Measurements from ENCODE around the gene VSTM2L. TPM values are rescaled to one million over a fixed set of nuclear protein-coding genes. Genes with fewer than 3 reads are reported as not detected.

VSTM2L gene
- total RNA-seq, 1 donor from 2014 or later, result 15.9 TPM

GRCh38 chr20:37983286-37983685 lies 80.4 kb downstream of the VSTM2L start:
- Mint-ChIP-seq H3K27ac (ENCODE audit: unreplicated experiment) (no peak overlapping the region), H3K4me3 (ENCODE audit: unreplicated experiment) (no peak overlapping the region), H3K36me3 (ENCODE audit: unreplicated experiment) (no peaks in the 10 kb centered on the region), H3K4me1 (ENCODE audit: low read depth, unreplicated experiment) (peaks cover 40% of the 10 kb centered on the region), H3K27me3 (ENCODE audit: unreplicated experiment) (peaks cover 2% of the 10 kb centered on the region), H3K9me3 (ENCODE audit: unreplicated experiment) (peaks cover 6% of the 10 kb centered on the region)
- DNase-seq, result no peak
- TF ChIP-seq, protein P1, sequence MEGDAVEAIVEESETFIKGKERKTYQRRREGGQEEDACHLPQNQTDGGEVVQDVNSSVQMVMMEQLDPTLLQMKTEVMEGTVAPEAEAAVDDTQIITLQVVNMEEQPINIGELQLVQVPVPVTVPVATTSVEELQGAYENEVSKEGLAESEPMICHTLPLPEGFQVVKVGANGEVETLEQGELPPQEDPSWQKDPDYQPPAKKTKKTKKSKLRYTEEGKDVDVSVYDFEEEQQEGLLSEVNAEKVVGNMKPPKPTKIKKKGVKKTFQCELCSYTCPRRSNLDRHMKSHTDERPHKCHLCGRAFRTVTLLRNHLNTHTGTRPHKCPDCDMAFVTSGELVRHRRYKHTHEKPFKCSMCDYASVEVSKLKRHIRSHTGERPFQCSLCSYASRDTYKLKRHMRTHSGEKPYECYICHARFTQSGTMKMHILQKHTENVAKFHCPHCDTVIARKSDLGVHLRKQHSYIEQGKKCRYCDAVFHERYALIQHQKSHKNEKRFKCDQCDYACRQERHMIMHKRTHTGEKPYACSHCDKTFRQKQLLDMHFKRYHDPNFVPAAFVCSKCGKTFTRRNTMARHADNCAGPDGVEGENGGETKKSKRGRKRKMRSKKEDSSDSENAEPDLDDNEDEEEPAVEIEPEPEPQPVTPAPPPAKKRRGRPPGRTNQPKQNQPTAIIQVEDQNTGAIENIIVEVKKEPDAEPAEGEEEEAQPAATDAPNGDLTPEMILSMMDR (IDR thresholded peaks at IDR 0.05; ENCODE audit: partially characterized antibody, unreplicated experiment), result no peak

DNA sequence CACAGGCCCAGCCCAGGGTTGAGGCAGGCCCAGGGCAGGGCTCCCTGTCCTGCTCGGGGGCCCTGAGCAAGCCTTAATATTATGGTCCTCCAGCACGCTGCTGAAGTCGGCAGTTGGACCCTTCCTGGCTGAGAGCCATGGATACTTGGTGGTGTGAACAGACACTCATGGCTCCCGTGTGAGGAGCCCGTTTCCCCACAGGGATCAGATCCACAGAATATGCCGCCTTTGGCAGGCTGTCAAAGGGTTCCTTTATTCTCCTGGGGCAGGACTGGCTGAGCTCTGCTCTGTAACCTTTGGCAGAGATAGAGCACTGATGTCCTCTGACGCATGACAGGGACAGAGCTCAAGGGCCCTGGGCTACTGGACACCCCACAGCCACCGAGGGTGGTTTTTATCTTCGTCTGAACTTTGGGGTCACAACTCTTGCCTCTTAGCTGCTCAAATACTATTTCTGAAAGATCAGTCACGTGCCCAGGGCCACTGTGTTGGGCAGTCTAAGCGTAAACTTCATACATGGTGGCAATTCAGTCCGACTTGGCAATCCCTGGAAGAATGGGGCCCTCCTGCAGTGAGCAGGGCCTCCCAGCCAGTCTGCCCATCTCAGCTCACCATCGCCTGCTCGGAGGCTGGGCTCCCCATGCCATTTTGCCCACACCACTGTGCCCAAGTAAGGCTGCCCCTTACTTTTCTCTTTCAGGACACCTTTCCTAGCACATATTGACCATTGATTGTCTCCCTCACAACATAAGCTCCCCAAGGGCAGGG lies 81.3 kb downstream of the VSTM2L start:
- peaks cover 49% of the 10 kb centered on the region for H3K4me1 Mint-ChIP-seq (ENCODE audit: low read depth, unreplicated experiment)
- TF ChIP-seq, protein P1 (IDR thresholded peaks at IDR 0.05; ENCODE audit: partially characterized antibody, unreplicated experiment), result no peak
- H3K27ac Mint-ChIP-seq (ENCODE audit: unreplicated experiment), result no peak overlapping the region
- H3K27me3 Mint-ChIP-seq (ENCODE audit: unreplicated experiment), result peaks cover 2% of the 10 kb centered on the region
- DNase-seq, result no peak
- no peaks in the 10 kb centered on the region for H3K36me3 Mint-ChIP-seq (ENCODE audit: unreplicated experiment)
- no peak overlapping the region for H3K4me3 Mint-ChIP-seq (ENCODE audit: unreplicated experiment)
- peaks cover 6% of the 10 kb centered on the region for H3K9me3 Mint-ChIP-seq (ENCODE audit: unreplicated experiment)

GRCh38 chr20:37986044-37986858 lies 83.3 kb downstream of the VSTM2L start:
- no peak for DNase-seq
- Mint-ChIP-seq H3K36me3 (ENCODE audit: unreplicated experiment) (no peaks in the 10 kb centered on the region), H3K4me1 (ENCODE audit: low read depth, unreplicated experiment) (peaks cover 57% of the 10 kb centered on the region), H3K9me3 (ENCODE audit: unreplicated experiment) (peaks cover 2% of the 10 kb centered on the region), H3K27me3 (ENCODE audit: unreplicated experiment) (peaks cover 2% of the 10 kb centered on the region), H3K4me3 (ENCODE audit: unreplicated experiment) (no peak overlapping the region), H3K27ac (ENCODE audit: unreplicated experiment) (no peak overlapping the region)
- TF ChIP-seq, protein P1 (IDR thresholded peaks at IDR 0.05; ENCODE audit: partially characterized antibody, unreplicated experiment), result no peak

DNA sequence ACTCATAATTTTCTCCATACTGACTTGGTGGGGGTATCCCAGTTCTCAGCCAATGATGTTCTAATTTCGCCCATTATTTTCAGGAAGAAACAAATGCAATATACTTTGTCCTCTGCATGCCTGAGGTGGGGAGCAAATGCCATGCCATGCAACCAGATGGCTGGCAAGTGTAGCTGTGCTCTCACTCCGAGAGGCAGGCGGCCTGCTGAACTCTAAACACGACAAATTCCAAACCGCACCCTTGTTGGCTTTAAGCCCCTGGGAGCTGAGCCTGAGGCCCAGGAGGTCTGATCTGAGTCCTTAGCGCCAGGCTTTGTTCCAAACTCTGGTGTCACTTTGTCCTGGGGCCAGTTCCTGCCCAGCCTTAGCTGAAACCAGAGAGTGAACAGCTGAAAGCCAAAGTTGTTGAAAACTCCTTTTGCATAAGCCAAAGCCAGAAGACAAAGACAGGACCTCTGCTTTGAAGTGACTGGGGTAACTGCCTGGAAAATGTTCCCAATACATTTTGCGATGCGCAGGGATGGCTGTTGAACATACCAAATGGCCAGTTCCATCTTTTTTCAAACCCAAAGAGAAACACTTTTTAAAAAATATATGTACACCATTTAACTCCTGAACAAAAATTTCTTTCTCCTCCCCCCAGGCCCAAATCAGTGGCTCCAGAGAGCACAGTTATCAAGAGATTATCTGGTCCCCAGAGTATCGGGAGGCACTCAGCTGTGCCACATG lies 84.1 kb downstream of the VSTM2L start:
- H3K4me1 Mint-ChIP-seq (ENCODE audit: low read depth, unreplicated experiment), result peaks cover 57% of the 10 kb centered on the region
- TF ChIP-seq, protein P1 (IDR thresholded peaks at IDR 0.05; ENCODE audit: partially characterized antibody, unreplicated experiment), result no peak
- H3K9me3 Mint-ChIP-seq (ENCODE audit: unreplicated experiment), result peaks cover 2% of the 10 kb centered on the region
- no peaks in the 10 kb centered on the region for H3K36me3 Mint-ChIP-seq (ENCODE audit: unreplicated experiment)
- no peak overlapping the region for H3K27ac Mint-ChIP-seq (ENCODE audit: unreplicated experiment)
- H3K27me3 Mint-ChIP-seq (ENCODE audit: unreplicated experiment), result no peaks in the 10 kb centered on the region
- H3K4me3 Mint-ChIP-seq (ENCODE audit: unreplicated experiment), result peak overlapping the region; percentile 27
- no peak for DNase-seq

Data from glutamatergic neuron (in vitro differentiated cells).